ENCODE data around the gene HOXA3. TPM values are rescaled to one million over a fixed set of nuclear protein-coding genes. Genes with fewer than 3 reads are reported as not detected.

The HOXA3 gene
- total and polyA plus RNA-seq, 10 of the 15 experiments (the other 5 are each of a cell fraction or from before 2014, with no cell fraction given): 0.05 TPM; not detected in 9

GRCh38 chr7:27096768-27097514 lies 55.4 kb downstream of the HOXA3 start:
- intact Hi-C loops (cut with micrococcal nuclease; ENCODE audit: unreplicated experiment): loop anchor here (2.0 kb wide), 1 partner anchor 240 kb away; no protein-coding TSS in a partner anchor
- peak overlapping the region; percentile 56 for H3K9ac ChIP-seq (ENCODE audit: control insufficient read depth, insufficient read depth, low read length)
- H3K27ac ChIP-seq (ENCODE audit: control insufficient read depth, insufficient read depth): no peak overlapping the region
- ChIA-PET POLR2A (interaction anchor here (0.6 to 2.5 kb wide), 9 partner anchors 11 to 908 kb away, joined by 3 to 15 read pairs (median 4); partner anchors contain the start of gene SKAP2), CTCF (interaction anchor here (0.6 to 2.2 kb wide), 12 partner anchors 8 to 416 kb away, joined by 3 to 10 read pairs (median 4); partner anchors contain the start of gene HOXA3), RAD21 (ENCODE audit: unreplicated experiment) (interaction anchor here (0.6 to 2.4 kb wide), 19 partner anchors 8 to 407 kb away, joined by 3 to 23 read pairs (median 4); partner anchors contain the start of genes HOXA4 and SKAP2), SMC1A (ENCODE audit: uncharacterized antibody, unreplicated experiment) (interaction anchor here (0.6 to 7.9 kb wide), 13 partner anchors 11 to 416 kb away, joined by 3 to 110 read pairs (median 4); no protein-coding TSS in a partner anchor)
- FAIRE-seq (no peak), DNase-seq (ENCODE audit: low read depth, low spot score) (no peak), ATAC-seq (peak; percentile 50)
- H3K9me3 ChIP-seq (replicated peaks; ENCODE audit: control insufficient read depth, insufficient read depth, low read length): no peaks in the 10 kb centered on the region
- H2AFZ ChIP-seq (ENCODE audit: control insufficient read depth, low read depth, low read length): peak overlapping the region; percentile 82
- no peaks in the 10 kb centered on the region for H3K79me2 ChIP-seq (ENCODE audit: control insufficient read depth, insufficient read depth, low read length)
- no TSS peak for BruUV-seq (replicated peaks)
- H3K4me1 ChIP-seq (ENCODE audit: control insufficient read depth, insufficient read depth, low read length): peaks cover 6% of the 10 kb centered on the region
- WGBS (ENCODE audit: insufficient coverage, insufficient replicate concordance, low lambda C conversion rate, missing lambda C conversion rate): 1% methylated on average over 41 of the region's 41 CpGs
- H3K27me3 ChIP-seq (replicated peaks in 1 of 2; ENCODE audit: control insufficient read depth in 2 of 2, insufficient read depth in 2 of 2, low read length in 1 of 2): peaks cover 2 to 9% of the 10 kb centered on the region in 2 experiments
- peak overlapping the region; percentile 92 for H3K4me3 ChIP-seq
- peak overlapping the region; percentile 94 for H3K4me2 ChIP-seq (ENCODE audit: control insufficient read depth, insufficient read depth)
- no peaks in the 10 kb centered on the region for H3K36me3 ChIP-seq (ENCODE audit: control insufficient read depth in 2 of 2, insufficient read depth in 2 of 2, low read length in 1 of 2)
- in situ Hi-C loops (cut with MboI): no loop called here
- H4K20me1 ChIP-seq (ENCODE audit: control insufficient read depth, insufficient read depth): no peaks in the 10 kb centered on the region
- TF ChIP-seq MLLT1 (IDR thresholded peaks at IDR 0.05) (no peak), POLR2AphosphoS2 (IDR thresholded peaks at IDR 0.05; ENCODE audit: low read depth, low read length) (no peak), CREB1 (IDR thresholded peaks at IDR 0.05; ENCODE audit: low read depth) (no peak), NR2F1 (conservative IDR thresholded peaks at IDR 0.05) (no peak), POLR2A (IDR thresholded peaks at IDR 0.05; ENCODE audit: low read depth, low read length) (no peak), KAT2A (conservative IDR thresholded peaks at IDR 0.05; ENCODE audit: control insufficient read depth, low read depth, low read length) (no peak), CBFB (IDR thresholded peaks at IDR 0.05; ENCODE audit: low read depth) (no peak), ATF7 (IDR thresholded peaks at IDR 0.05; ENCODE audit: low read depth) (no peak), TCF3 (IDR thresholded peaks at IDR 0.05; ENCODE audit: borderline replicate concordance, insufficient read depth, low read depth, low read length) (no peak), ZSCAN29 (IDR thresholded peaks at IDR 0.05) (no peak), ZNF207 (IDR thresholded peaks at IDR 0.05; ENCODE audit: borderline replicate concordance) (no peak), SRF (IDR thresholded peaks at IDR 0.05; ENCODE audit: low read depth in 2 of 2, low read length in 2 of 2) (no peak), IRF4 (IDR thresholded peaks at IDR 0.05; ENCODE audit: low read depth, low read length) (no peak), MEF2B (IDR thresholded peaks at IDR 0.05; ENCODE audit: partially characterized antibody, poor library complexity, severe bottlenecking) (peak; percentile 12), BACH1 (IDR thresholded peaks at IDR 0.05; ENCODE audit: borderline replicate concordance) (peak; percentile 57; the same call in 1 of the 2 replicates)
- TF ChIP-seq, protein P1, sequence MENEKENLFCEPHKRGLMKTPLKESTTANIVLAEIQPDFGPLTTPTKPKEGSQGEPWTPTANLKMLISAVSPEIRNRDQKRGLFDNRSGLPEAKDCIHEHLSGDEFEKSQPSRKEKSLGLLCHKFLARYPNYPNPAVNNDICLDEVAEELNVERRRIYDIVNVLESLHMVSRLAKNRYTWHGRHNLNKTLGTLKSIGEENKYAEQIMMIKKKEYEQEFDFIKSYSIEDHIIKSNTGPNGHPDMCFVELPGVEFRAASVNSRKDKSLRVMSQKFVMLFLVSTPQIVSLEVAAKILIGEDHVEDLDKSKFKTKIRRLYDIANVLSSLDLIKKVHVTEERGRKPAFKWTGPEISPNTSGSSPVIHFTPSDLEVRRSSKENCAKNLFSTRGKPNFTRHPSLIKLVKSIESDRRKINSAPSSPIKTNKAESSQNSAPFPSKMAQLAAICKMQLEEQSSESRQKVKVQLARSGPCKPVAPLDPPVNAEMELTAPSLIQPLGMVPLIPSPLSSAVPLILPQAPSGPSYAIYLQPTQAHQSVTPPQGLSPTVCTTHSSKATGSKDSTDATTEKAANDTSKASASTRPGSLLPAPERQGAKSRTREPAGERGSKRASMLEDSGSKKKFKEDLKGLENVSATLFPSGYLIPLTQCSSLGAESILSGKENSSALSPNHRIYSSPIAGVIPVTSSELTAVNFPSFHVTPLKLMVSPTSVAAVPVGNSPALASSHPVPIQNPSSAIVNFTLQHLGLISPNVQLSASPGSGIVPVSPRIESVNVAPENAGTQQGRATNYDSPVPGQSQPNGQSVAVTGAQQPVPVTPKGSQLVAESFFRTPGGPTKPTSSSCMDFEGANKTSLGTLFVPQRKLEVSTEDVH (IDR thresholded peaks at IDR 0.05; ENCODE audit: low read depth, partially characterized antibody): no peak
- TF ChIP-seq, protein P2, sequence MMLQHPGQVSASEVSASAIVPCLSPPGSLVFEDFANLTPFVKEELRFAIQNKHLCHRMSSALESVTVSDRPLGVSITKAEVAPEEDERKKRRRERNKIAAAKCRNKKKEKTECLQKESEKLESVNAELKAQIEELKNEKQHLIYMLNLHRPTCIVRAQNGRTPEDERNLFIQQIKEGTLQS (IDR thresholded peaks at IDR 0.05; ENCODE audit: borderline replicate concordance, extremely low read depth, low read depth, low read length): no peak
- TF ChIP-seq, protein P3, sequence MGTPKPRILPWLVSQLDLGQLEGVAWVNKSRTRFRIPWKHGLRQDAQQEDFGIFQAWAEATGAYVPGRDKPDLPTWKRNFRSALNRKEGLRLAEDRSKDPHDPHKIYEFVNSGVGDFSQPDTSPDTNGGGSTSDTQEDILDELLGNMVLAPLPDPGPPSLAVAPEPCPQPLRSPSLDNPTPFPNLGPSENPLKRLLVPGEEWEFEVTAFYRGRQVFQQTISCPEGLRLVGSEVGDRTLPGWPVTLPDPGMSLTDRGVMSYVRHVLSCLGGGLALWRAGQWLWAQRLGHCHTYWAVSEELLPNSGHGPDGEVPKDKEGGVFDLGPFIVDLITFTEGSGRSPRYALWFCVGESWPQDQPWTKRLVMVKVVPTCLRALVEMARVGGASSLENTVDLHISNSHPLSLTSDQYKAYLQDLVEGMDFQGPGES (IDR thresholded peaks at IDR 0.05): no peak

Data from GM12878 (cell line).